AG04449 (cell line): ENCODE data around the gene MOCS1.

Experiments
- CTCF ChIA-PET: fragments of 350-600 bp; formaldehyde crosslinking; extraction: SDS; loops from one replicate; lab custom pipeline; 2021; ENCODE audit warnings: antibody characterized with exemption; lab: Yijun Ruan, JAX
- POLR2A ChIA-PET: fragments of 400-600, 350-600 bp; formaldehyde crosslinking; extraction: SDS; loops from one replicate; lab custom pipeline; 2020; ENCODE audit warnings: antibody characterized with exemption, inconsistent platforms; lab: Yijun Ruan, JAX
- DNase-seq: peaks from one replicate; pipeline ENCODE4 v3.0.0-alpha.2; 2010; ENCODE audit warnings: low read depth, low spot score
- H3K4me3 ChIP-seq: 2 replicates; pipeline ENCODE4 v1.5.1; 2011; ENCODE audit warnings: low read depth, mild to moderate bottlenecking, control low read depth, low read length
- CTCF ChIP-seq: IDR thresholded peaks from one replicate; pipeline ENCODE4 v1.5.1; 2011; ENCODE audit warnings: mild to moderate bottlenecking, moderate library complexity, low read length, control low read depth, inconsistent platforms; ENCODE audit not compliant: insufficient read depth; ENCODE audit errors: missing control alignments

Gene MOCS1

GRCh38 chr6:39934131-39934757, at the start of gene MOCS1:
Gene MOCS1 (minus strand): TSS chr6:39934462. CDS start chr6:39934417, 45 bp downstream.
- H3K4me3 ChIP-seq: peak within 1 kb of the TSS; percentile 72
- TF ChIP-seq CTCF: no peak
- DNase-seq: no peak
- CTCF ChIA-PET: interaction anchor here (1.0 kb wide), 1 partner anchor 10 kb away, joined by 4 read pairs; no protein-coding TSS in a partner anchor
- POLR2A ChIA-PET: interaction anchor here (0.7 to 1.0 kb wide), 2 partner anchors 51 to 667 kb away, joined by 3 read pairs; no protein-coding TSS in a partner anchor

DNA sequence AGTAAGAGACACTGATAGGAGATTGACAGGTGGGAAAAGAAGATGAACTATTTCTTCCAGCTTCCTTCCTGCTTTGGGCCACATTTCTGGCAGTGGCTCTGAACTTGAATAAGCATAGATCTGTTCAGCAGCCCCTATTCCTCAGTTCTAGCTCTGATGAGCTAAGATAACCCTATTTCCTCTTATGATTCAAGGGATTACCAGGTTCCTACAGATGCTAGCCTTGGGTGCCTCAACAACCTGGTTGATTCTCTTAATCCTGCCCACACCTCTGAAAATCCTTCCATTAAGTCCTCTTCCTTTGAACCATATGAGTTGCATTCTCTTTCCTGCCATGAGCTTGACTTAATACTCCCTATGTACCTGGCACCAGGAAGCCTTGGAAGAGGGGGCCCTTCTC, 49.8 kb upstream of the MOCS1 start:
- TF ChIP-seq CTCF: no peak
- H3K4me3 ChIP-seq: no peak overlapping the region
- ChIA-PET CTCF (interaction anchor here (1.5 kb wide), 2 partner anchors 8 to 862 kb away, joined by 3 read pairs; no protein-coding TSS in a partner anchor), POLR2A (no interaction called here)
- DNase-seq: no peak

- POLR2A ChIA-PET: no interaction called here
- no peak overlapping the region for H3K4me3 ChIP-seq
- no peak for TF ChIP-seq CTCF
- CTCF ChIA-PET: interaction anchor here (1.5 kb wide), 2 partner anchors 9 to 863 kb away, joined by 3 read pairs; no protein-coding TSS in a partner anchor
- no peak for DNase-seq
Observed at GRCh38 chr6:39983193-39983592, 48.9 kb upstream of the MOCS1 start.

- ChIA-PET CTCF (interaction anchor here (1.5 kb wide), 2 partner anchors 9 to 864 kb away, joined by 3 read pairs; no protein-coding TSS in a partner anchor), POLR2A (no interaction called here)
- DNase-seq: no peak
- no peak overlapping the region for H3K4me3 ChIP-seq
- TF ChIP-seq CTCF: no peak
Observed at GRCh38 chr6:39982720-39983119, 48.5 kb upstream of the MOCS1 start.

DNA sequence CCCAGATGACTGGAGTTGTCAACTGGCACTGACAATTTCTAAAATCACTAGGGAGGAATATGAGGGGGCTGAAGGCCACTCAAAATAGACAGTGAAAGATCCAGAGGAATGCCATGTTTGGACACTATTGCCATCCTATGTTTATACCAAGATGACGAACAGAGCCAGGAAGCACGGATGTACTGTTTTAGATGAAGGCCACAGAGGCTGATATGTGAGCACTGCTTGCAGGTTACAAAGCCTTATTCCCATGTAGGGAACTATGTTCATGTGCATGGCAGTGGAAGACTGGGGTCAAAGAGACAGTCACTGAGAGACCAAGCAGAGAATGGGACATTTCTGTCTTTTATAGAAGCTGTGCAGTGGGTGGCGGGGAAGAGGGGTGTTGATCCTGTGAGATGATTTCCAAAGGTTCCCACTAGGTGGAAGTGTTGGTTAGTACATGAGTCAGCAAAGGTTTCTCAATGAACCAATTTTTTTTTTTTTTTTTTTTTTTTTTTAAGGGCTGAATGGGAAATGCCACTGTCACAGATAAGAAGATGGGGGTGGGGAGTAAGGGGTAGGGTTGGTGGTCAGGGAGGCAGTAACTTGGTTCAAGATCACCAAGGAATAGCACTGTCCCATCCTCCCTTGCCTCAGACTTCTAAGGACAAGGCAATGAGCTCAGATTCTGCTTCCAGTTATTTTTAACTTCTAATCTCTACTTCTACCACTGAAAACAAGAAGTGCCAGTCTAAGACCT, 46.7 kb upstream of the MOCS1 start:
- POLR2A ChIA-PET: interaction anchor here (0.7 kb wide), 1 partner anchor 326 kb away, joined by 3 read pairs; no protein-coding TSS in a partner anchor
- no peak overlapping the region for H3K4me3 ChIP-seq
- no peak for DNase-seq
- TF ChIP-seq CTCF: peak; percentile 34
- CTCF ChIA-PET: interaction anchor here (1.3 to 1.4 kb wide), 2 partner anchors 115 to 603 kb away, joined by 3 read pairs; no protein-coding TSS in a partner anchor
